DMS114 treated with DMSO at 0.1 percent for 48 hours (cell line): ENCODE measurements around the gene FYB1.

Experiments used
- DNase-seq: peaks from one replicate; lab custom pipeline; 2025; ENCODE audit not compliant: unreplicated experiment; lab: John Stamatoyannopoulos, UW

Gene FYB1

DNA sequence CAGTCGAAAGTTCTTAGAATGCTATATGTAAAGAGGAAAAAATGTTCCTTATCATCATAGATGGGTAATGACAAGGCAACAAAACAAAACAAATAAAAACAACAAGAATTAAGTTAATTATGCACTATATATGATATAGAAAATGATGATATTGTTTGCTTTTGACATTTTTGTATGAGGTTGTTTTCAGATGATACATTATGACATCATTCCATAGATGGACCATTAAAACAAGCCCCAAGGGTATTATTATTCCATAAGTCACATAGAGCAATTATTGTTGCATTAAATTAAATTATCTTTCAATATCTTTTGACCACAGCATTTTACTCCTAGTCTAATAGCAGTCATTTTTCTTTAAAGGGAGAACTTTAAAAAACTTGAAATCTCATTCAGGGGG lies 88.6 kb downstream of the FYB1 start:
- DNase-seq = no peak

DNA sequence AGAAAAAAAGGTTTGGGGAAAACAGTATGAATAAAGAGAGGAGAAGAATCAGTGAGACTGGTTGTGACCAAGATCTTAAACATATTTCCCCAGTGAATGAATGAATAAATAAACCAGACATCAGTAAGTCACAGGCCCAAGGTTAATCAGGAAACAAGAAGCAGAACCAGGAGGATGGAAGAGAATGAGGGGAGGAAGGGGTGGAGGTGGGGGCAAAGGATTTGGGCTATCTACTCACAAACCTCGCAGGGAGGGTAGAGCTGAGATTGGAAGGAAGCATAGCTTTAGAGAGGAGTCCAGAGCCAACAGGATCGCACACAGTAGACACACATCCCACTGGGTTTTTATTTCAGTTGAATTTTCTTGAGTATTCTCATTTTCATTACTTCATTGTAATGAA lies 97.4 kb downstream of the FYB1 start:
- no peak for DNase-seq

DNA sequence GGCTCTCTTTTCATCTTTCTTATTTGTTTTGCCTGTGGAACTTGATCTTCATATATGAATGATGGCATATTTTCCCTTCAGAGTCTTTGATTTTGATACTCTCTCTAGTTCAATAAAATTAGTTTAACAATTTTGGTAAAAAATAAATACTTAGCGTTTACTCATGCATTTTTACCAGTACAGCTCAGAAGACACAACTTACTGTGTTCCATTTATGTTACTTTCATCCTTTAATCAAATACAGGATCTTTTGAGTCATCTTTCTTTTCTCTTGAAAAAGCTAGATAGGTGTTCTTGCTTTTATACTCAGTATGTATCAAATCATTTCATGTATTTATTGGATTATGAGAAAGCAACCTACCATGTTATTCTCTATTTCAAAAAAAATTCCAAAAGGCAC lies 98.0 kb downstream of the FYB1 start:
- DNase-seq = no peak

DNA sequence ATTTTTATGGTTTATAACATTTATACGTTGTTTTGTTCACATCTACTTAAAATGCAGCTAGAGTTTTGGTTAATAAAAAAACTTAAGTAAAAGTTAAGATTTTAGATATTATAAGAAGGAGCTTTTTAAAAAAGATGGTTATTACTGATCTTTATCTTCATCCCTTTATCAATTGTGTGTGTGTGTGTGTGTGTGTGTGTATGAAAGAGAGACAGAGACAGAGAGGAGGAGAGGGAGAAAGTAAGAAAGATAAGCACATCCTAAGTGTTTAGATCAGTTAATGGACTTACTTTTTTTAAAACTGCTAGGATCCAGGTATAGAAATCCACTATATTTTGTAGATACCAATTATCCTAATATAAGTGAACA lies 99.3 kb downstream of the FYB1 start:
- DNase-seq = no peak

DNA sequence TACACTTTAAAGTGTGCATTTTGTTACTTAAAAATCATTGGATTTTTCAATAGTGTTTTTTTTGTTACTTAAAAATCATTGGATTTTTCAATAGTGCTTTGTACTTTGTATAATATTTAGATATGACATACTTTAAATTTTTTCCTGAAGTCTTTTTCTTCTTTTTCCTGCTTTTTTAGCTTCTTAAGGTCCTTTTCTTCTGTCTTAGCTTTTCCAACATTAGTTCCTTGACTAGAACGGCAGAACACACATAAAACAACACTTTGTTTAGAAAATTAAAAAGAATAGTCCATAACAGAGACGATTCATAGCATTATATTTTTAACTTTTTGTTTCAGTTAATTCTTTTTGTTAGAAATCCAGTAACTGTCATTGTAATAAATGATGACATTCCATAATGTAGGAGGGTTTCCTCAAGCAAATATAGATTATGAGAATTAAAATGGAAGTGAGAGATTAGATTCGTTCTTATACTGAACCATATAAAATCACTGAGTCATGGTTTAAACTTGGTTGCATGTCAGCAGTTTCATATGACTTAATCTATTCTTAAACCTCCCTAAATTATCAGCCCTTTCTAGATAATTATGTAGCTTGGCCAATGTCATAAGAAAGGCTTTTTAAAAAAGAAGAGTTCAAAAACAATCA lies 99.8 kb downstream of the FYB1 start:
- DNase-seq = no peak

DNA sequence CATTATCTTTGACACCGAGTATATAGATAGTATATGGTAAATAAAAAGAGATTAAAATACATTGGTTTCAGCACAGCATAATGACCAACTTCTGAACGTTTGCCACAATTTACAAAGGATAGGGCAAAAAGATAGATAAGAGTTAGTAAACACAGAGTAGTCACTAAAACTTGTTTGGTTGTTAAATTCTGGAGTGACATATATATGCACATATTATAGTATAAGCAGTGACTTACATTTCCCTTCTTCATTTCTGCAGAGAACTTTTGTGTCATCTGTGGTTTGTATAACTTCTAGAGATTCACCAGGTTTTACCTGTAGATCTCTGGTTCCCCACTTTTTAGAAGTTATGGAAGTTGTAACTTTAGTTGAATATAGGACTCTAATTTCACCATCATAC lies 100.7 kb downstream of the FYB1 start:
- DNase-seq = no peak

DNA sequence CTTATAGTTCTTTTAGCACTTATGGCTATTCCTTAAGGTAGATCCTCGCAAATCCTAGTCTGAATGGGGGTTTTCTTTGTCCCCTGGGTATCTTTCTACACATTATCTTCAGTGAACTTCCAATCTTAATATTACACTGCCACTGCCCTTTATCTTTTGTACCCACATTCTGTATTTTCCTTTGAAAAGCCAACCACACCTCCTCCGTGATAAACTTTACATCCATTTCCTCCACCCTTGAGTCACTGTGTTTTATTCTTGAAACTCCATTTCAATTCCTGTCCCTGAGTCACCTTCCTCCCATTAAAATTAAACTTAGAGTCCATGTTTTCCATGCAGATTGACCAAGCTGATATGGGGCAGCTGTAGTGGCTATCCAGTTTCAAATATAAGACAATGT lies 102.0 kb downstream of the FYB1 start:
- no peak for DNase-seq

DNA sequence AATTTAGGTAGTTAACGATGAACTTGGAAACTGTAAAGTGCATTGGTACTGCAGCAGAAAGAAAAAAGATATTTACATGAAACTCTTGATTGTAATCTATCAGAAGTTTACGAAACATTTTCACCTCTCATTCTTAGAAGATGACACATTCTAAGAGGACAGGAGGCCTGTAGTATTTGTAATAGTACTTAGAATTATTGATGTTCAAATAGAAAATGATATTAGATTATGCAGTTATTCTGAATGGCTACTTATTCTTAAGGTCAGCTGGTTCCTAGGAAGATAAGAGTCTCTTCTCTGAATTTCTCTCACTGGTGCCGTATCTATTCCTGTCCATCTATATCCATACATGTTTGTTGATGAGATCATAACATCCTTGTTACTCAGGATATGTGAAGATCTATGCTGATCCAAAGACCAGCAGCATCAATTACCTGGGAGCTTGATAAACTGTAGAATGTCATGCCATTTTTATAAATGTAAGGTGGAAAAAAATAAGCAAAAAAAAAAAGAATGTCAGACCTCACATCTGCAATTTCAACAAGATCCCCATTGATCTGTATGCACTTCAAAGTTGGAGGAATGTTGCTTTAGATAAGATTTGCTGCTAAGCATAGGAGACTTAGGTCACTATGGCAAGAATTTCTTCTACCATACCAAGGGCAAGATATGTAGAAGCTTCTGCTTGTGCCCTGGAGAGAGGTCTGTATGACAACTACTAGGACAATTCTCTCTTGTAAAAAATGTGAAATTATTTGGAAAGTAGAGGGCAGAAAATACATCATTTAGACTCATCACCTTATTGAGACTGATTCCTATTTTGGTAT lies 102.8 kb downstream of the FYB1 start:
- DNase-seq = no peak

DNA sequence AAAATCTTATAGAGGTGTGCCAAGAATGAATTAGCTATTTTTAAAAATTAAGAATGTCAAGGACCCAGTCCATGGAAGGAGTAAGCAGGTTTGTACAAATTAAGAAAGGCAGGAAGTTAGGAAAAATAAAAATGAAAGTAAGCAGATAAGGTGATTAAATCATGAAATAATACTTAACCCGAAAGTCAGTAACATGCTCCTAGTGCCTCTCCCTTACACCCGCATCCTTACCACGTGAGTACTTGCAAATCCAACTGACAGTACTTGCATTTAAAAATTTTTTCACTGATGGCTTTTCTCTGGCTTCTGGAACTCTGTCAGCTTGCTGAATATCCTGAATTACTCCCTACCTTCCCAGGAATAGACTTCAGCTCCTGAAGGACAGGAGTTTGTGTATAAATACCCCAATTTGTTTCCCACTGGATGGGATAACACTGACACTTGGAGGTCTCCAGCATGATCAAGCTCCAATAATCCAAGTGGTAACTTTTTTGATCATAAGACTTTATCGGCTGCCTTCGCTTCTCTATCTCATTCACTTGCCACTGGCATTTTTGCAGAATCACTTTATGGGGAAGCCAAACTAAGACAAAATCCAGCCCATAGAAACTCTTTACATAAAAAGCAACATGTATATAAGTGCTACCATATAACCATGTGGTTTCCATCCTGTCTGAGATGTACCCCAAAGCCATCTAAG lies 103.6 kb downstream of the FYB1 start:
- DNase-seq = no peak

DNA sequence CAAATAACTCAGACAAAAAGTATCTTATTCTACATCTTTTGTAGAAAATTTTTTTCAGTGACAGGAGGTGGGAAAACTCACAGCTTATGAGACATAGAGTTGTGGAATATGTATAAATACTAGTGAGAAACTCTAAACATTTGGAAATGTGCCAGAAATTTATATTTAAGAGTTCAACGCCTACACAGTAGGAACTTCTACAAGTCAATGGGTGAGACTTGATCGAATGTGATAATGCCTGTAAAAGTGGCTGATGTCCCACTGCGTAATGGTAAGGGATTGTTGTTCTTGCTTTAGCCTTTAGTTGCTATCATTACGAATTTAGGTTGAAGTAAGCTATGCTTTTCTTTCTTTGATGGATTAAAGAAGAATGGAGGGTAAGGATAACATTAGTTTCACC lies 105.2 kb downstream of the FYB1 start:
- DNase-seq = no peak

DNA sequence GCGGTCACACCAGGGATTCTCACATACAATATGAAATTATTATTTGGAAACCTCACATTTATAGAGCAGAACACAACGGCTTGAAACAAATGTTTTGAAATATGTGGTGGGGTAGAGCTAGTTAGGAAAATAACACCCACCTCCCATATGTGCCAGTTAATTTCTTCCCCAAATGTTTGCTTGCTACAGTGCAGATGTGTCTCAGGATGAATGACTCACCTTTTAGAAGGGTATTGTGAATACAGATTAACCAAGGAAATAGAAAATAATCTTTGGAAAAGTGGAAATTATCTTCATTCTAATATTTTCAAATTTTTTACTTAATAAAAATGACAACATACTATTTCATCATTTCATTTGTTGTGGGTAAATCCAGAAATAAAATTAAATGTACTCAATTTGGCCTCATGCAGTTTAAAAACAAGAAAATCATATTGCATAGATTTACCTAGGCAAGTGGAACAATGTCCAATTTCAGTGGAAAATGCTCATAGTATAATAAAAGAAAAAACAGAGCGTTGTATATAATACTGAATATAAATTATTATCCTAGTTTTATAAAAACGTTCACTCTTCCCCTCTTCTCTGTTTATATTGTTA lies 105.9 kb downstream of the FYB1 start:
- DNase-seq = no peak

DNA sequence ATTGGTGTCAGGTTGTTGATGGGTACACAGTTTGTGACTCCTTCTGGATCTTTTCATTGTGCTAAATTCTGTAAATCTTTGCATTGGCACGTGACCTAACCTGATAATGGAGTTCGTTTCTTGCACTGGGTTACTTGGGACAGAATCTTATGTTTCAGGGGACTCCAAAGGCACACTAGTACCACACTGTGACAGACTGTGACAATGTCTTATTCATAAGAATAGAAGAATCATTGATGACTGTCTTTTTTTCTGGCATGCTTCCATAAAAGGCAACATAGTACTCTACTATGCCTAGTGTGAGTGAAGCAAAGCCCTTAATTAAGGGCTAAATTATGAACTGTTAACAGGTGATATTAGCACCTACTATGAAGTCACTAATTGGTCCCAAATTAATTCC lies 109.8 kb downstream of the FYB1 start:
- no peak for DNase-seq

DNA sequence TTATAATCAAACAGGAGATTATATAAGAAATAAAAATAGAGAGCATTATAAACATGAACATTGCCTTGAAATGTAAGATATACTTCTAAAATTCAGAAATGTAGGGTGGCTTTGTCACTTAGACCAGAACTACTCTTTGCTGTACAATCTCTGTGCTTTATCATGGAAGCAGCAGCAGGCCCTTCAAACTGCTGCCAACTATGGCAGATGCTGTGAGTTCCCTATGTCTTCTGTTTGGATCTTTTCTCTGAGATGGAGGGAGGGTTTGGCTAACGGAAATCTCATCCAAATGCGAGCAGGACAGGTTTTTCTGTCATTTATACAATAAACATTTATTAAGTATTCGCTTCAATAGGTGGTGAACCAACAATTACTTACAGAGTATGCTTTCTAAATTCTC lies 110.4 kb downstream of the FYB1 start:
- DNase-seq = no peak

DNA sequence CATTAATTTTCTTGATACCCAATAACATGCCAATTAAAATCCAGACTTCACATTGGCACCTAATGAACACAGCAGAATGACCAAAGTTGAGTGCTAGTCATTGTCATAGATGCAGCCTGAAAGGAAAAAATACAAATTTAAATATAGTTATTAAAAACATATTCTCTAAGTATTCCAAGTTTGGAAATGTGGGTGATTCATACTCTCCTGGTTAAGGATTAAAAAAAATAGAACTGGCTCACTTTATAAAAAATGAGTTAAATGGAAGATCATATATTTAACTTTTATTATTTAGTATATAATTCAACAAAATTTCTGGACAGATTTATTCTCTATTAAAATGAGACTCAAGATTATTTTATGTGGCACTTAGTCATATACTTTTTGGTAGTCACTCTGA lies 112.0 kb downstream of the FYB1 start:
- DNase-seq = no peak

DNA sequence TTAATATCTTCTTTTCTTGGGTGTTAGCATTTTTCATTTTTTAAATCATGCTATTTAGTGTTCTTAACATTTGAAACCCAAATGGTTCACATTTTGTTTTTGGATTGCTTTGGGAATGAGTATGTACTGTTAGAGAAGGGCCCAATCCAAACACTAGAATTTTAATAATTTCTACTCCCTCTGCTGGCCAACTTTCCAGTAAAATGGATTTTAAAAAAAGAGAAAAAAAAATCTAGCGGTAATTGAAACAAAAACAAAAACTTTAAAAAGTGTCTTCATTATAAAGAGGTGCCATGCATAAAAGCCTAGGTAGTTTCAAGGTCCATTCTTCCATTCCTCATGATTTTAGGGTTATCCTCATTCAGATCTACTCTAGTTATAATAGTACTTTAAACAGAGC lies 113.0 kb downstream of the FYB1 start:
- no peak for DNase-seq

DNA sequence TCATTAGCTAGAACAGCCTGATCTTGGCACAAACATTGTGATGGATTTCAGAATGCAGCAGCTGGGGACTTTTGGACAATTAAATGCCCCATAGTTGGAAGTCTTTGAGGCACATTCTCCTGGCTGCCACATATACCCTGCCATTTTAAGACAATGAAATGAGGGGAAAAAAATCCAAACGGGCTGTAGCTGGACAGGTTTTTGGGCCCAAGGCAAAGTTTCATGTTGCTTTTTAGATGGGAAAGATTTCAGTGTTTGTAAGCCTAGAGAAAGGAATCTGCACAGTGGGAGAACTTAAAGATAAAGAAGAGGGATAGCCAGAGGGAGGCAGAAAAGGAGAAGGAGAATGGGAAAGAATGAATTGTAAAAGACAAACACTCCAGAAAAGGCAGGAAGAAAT lies 115.1 kb downstream of the FYB1 start:
- DNase-seq = no peak

DNA sequence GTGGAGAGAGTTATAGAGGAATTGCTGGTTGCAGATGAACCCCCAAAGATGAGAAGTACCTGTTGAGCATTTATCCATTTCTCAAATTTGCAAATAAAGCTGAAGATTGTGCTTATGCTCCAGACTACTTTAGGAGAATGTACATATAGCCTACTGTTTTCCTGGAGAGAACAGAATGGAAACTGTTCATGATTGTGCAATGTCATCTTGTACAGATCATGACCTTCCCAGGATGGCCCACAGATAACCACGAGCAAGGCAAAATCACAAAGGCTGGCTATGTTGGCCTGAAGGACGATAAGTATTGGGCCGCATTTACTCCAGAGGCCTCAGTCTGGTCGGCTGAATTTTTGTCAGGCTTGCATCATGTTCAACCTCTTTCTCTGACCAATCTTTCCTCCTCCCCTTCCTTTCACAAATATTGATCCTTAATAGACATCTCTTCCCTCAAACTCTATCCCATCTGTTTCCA lies 116.6 kb downstream of the FYB1 start:
- DNase-seq = no peak

DNA sequence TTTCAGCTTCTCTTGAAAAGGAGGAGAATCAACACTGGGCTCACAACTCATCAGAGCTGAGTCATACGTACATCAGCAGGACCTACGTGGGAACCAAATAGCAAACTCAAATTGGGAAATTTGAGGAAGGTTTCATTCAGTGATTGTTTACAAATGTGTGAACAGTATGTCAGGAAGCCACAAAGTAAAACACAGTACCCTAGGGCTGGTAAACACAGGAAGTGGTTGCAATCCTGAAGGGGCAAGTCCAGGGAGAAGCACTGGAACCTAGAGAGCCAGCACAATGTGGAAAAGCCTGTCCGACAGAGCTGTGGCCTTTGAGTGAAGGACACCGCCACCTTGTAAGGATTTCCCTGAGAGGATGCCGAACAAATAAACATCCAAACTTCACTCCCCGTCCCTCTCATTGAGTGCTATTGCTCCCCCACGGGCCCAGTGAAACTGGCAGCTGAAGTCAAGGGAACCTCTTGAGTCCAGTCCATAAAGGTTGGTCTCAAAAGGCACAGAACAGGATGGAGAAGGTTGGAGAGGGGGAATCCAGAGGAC lies 118.4 kb downstream of the FYB1 start:
- DNase-seq = no peak

DNA sequence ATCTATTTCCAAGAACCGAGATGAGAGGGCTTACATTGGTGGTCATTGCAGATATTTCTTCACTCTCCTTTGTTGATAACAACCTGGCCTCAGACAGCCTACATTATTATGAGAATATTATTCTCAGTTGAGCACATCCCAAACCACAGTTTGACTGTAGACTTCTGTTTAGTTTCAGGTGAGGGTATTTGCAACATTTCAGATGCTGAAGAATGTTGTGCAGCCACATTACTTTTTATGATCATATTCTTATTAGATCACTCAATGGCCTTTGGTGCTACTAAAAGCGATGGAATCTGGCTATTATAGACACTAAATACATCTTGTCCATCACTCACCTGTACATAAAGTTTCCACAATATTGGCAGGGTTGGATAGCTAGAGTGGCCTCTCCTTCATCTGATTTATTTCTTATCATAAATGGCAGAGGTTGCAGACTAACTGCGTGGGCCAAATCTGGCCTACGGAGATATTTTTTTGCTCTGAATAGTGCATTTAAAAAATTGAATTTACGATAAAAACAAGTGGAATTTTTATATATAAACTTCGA lies 119.0 kb downstream of the FYB1 start:
- no peak for DNase-seq

DNA sequence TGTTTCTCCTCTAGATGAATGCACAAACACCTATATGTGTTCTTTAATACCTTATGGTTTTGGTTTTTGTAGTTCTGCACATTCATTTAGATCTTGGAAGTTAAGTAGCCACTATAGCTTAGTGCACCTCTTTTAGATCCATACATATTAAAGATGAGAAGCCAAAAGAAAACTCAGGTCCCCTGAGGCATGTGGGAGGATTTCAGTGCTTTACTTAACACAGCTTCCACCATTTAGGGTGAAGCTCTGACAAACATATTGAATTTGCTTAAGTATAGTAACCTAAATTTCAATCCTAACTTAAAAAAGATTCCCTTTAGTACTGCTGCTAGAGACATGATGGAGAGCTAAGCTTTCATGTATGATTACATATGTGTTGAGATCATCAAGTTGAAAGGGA lies 119.5 kb downstream of the FYB1 start:
- DNase-seq = no peak

DNA sequence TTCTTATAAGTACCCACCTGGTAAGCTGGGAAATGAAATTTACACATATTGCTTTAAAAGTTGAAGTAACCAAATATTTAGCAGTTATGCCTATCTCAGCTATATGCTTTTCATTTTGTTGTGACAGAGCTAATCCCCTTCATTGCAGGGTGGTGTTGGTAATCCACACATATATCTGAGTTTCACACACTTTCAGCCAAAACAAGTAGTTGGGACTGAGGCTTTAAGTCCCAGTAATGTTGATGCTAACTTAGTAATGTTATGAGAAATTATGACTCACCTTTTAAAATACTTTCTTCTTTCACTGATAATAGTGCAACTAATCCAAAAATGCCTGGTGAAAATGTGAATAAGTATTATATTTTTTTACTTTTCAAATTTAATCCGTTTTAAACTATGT lies 126.0 kb downstream of the FYB1 start:
- no peak for DNase-seq
